ENCODE measurements around the gene USHBP1.

Gene USHBP1

DNA sequence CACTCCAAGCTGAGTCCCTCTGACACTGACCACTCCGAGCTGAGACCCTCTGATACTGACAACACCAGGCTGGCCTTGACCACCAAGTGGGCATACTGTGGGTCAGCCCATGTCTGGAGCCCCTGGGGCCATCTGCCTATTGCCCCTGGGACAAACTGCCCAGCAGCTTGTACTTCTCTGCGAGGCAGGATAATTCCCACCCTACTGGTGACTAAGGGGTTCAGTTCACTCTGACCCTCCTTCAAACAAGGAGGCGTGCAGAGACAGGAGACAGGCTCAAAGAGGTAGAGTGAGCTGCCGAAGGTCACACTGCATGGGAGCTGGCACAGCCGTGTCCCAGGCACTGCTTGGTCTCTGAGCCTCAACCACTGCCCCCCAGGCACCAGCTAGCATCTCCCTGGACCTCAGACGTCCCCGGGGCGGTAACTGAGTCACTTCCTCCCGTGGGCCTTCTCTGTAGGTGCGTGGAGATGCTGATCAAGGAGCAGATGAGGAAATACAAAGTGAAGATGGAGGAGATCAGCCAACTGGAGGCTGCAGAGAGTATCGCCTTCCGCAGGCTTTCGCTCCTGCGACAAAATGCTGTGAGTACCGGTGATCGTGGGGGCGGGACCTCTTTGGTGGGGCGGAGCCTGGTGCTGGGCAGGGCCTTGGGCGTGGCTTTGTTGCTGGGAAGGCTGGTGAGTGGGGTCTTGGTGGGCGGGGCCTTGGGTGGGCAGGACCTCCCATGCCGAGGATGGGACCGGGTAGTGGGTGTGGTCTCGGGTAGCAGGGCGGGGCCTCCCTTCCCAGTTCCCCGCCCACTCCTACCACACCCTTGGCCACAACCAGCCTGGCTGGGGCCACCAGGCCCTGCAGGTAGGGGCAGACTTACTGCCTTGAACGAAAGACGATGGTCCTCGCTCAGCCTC lies 55.2 kb downstream of the USHBP1 start:
- FAIRE-seq, result no peak

DNA sequence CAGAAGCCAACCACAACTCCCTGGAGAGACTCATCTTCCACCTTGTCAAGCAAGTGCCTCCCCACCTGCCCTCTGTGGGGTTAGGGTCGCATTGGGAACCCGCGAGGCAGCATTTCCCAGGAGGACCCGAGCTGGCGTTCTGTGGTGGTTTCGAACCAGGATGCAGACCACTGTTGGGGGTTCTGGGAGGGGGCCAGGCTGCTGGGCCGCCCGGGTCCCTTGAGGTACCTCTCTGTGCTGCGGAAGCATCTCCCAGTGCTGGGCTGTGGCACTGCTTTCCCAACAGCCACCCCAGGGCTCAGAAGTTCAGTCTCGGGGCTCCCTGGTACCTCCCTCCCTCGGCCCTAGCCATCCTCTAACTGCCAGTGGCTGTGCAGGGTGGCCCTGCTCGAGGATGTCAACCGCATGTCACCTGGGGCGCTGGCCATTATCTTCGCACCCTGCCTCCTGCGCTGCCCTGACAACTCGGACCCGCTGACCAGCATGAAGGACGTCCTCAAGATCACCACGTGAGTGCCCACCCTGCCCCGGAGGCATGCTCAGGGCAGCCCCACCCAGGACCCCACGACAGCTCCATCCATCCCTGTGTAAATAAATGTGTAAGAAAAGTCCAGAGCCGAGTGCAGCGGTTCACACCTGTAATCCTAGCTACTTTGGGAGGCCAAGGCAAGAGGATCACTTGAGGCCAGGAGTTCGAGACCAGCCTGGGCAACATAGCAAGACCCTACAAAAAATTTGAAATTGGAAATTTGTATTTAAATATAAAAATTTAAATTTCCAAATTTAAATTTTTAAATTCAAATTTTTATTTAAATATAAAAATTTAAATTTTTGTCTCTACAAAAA lies 57.6 kb downstream of the USHBP1 start:
- FAIRE-seq, result no peak

DNA sequence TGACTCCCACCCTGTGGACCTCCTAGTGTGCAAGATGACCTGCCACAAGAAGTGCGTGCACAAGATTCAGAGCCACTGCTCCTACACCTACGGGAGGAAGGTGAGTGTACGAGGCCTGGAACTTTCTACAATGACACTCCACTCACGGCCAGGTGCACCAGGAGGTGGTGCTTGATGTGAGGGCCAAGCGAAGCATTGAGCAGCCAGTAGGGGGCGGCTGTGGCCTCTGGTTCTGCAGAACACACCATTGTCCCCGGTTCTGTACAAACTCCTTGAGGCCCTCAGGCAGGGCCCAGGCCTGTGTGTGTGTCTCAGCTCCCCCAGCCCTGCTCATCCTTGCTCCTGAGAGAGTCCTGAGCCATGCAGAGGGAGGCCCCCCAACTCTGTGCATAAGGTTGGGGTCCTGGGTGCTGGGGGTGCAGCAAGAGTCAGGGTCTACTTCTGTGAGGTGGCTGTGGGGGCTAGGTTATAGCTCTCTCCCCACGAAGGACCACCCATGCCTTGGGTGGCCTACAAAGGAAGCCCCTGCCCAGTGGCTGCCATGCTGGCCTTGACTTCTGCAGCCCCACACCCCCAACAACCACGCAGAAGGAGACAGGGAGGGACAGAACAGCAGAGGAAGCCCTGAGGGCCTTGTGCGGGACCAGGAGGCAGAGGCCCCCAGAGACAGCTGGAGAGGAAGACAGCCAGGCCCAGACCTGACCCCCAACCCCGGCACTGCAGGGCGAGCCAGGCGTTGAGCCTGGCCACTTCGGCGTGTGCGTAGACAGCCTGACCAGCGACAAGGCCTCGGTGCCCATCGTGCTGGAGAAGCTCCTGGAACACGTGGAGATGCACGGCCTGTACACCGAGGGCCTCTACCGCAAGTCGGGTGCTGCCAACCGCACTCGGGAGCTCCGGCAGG lies 59.1 kb downstream of the USHBP1 start:
- no peak for FAIRE-seq

DNA sequence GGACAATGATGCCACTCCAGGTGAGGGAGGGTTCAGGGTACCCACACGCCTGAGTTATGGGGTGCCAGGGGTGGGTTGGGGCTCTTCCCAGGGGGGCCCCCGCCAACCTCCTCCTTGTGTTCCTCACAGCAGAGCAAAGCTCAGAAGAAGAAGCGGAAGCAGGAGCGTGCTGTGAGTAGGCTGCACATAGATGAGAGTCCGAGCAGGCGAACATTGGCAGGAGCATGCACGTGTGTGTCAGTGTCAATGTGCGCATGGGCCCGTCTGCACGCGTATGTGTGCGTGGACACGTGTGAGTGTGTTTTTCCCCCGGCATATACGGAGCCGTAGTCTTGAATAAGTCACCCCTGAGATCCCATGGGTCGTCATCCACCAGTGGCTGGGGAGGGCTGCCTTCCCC lies 61.8 kb downstream of the USHBP1 start:
- no peak for FAIRE-seq

DNA sequence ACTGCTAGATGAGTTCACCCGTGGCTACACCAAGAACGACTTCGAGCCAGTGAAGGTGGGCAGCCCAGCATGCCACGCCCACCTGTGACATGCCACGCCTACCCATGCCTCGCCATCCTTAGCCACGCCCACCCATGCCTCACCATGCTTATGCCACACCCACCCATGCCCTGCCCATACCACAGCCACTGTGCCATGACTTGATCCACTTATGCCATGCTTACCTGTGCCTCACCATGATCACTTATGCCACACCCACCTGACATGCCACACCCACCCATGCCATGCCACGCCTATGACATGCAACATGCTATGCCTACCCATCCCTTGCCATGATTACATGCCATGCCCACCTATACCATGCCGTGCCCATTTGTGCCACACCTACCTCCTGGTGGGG lies 62.3 kb downstream of the USHBP1 start:
- FAIRE-seq, result no peak

DNA sequence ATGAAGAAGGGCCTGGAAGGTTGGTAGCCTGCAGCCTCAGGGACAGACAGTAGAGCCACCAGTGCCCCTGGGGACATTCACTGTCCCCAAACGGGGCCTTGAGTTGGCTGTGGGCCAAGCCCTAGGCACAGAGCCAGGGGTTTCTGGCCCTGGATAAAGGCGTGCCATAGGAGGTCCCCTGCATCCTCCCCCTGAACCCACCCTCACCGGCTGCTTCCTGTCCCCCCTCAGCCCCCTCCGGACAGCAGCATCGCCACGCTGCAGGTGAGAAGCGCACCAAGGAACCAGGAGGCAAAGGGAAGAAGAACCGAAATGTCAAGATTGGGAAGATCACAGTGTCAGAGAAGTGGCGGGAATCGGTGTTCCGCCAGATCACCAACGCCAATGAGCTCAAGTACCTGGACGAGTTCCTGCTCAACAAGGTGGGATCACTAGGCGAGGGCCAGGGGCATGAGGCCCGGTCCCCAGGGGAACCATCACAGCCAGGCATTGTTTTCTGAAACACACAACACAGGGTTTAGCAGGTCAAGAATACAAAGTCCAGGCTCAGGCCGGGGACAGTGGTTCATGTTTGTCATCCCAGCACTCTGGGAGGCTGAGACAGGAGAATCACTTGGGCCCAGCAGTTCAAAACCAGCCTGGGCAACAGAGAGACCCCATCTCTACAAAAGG lies 64.0 kb downstream of the USHBP1 start:
- FAIRE-seq, result no peak
